Chondrocyte (in vitro differentiated cells): ENCODE data around the gene ACKR1. TPM values are rescaled to one million over a fixed set of nuclear protein-coding genes. Genes with fewer than 3 reads are reported as not detected.

Experiments used
- DNase-seq: peaks from one replicate; pipeline ENCODE4 v3.0.0; 2021; ENCODE audit warnings: mixed read lengths, low spot score
- H3K27ac Mint-ChIP-seq: one replicate; pipeline ENCODE4 v1.8.0; 2021; ENCODE audit warnings: mild to moderate bottlenecking, moderate library complexity, mixed read lengths; ENCODE audit not compliant: unreplicated experiment
- H3K27me3 Mint-ChIP-seq: 2 replicates; pipeline ENCODE4 v1.8.0; 2021; ENCODE audit warnings: low read depth, mixed read lengths
- H3K36me3 Mint-ChIP-seq: 2 replicates; pipeline ENCODE4 v1.8.0; 2021; ENCODE audit warnings: low read depth, mixed read lengths
- H3K4me1 Mint-ChIP-seq: 2 replicates; pipeline ENCODE4 v1.8.0; 2021; ENCODE audit warnings: low read depth, mild to moderate bottlenecking, mixed read lengths
- H3K4me3 Mint-ChIP-seq: one replicate; pipeline ENCODE4 v1.8.0; 2021; ENCODE audit warnings: mild to moderate bottlenecking, moderate library complexity, mixed read lengths; ENCODE audit not compliant: unreplicated experiment
- H3K9me3 Mint-ChIP-seq: 2 replicates; pipeline ENCODE4 v1.8.0; 2021; ENCODE audit warnings: low read depth, mixed read lengths
- CTCF ChIP-seq: fragments of 200-600 bp; sonication (generic); IDR thresholded peaks from 2 replicates; pipeline ENCODE4 v1.5.0; 2021; ENCODE audit warnings: antibody characterized with exemption, mild to moderate bottlenecking, moderate library complexity
- total RNA-seq: library from RNA; stranded (reverse); gene quantifications from 3 replicates; pipeline ENCODE4 v1.2.1, GENCODE V29; 2021

Gene ACKR1
- total RNA-seq, 1 donor from 2014 or later = not detected

- Mint-ChIP-seq H3K9me3 (no peaks in the 10 kb centered on the region), H3K4me3 (no peak overlapping the region), H3K27ac (no peak overlapping the region), H3K4me1 (no peaks in the 10 kb centered on the region), H3K27me3 (peaks cover 59% of the 10 kb centered on the region), H3K36me3 (no peaks in the 10 kb centered on the region)
- TF ChIP-seq CTCF = no peak
- DNase-seq = no peak
Measured at GRCh38 chr1:159206110-159206509, 1.4 kb downstream of the ACKR1 start.

GRCh38 chr1:159207080-159207479 is 2.4 kb downstream of the ACKR1 start:
- Mint-ChIP-seq H3K9me3 (no peaks in the 10 kb centered on the region), H3K4me1 (no peaks in the 10 kb centered on the region), H3K27ac (no peak overlapping the region), H3K27me3 (peaks cover 58% of the 10 kb centered on the region), H3K36me3 (no peaks in the 10 kb centered on the region), H3K4me3 (no peak overlapping the region)
- TF ChIP-seq CTCF = no peak
- no peak for DNase-seq

GRCh38 chr1:159207774-159208173 is 3.1 kb downstream of the ACKR1 start:
- H3K4me3 Mint-ChIP-seq = no peak overlapping the region
- no peaks in the 10 kb centered on the region for H3K4me1 Mint-ChIP-seq
- peaks cover 58% of the 10 kb centered on the region for H3K27me3 Mint-ChIP-seq
- no peak overlapping the region for H3K27ac Mint-ChIP-seq
- no peak for TF ChIP-seq CTCF
- DNase-seq = no peak
- H3K36me3 Mint-ChIP-seq = no peaks in the 10 kb centered on the region
- H3K9me3 Mint-ChIP-seq = no peaks in the 10 kb centered on the region

- no peaks in the 10 kb centered on the region for H3K36me3 Mint-ChIP-seq
Measured at GRCh38 chr1:159208175-159208825, 3.6 kb downstream of the ACKR1 start.

GRCh38 chr1:159209061-159209460 is 4.4 kb downstream of the ACKR1 start:
- Mint-ChIP-seq H3K4me3 (no peak overlapping the region), H3K27me3 (peaks cover 53% of the 10 kb centered on the region), H3K9me3 (no peaks in the 10 kb centered on the region), H3K27ac (no peak overlapping the region), H3K4me1 (no peaks in the 10 kb centered on the region), H3K36me3 (no peaks in the 10 kb centered on the region)
- no peak for DNase-seq
- no peak for TF ChIP-seq CTCF

More at GRCh38 chr1:159208175-159208825, 3.6 kb downstream of the ACKR1 start:
- no peak overlapping the region for H3K4me3 Mint-ChIP-seq
- peaks cover 55% of the 10 kb centered on the region for H3K27me3 Mint-ChIP-seq
- H3K9me3 Mint-ChIP-seq = no peaks in the 10 kb centered on the region
- H3K4me1 Mint-ChIP-seq = no peaks in the 10 kb centered on the region
- DNase-seq = no peak
- H3K27ac Mint-ChIP-seq = no peak overlapping the region
- TF ChIP-seq CTCF = no peak
